Caco-2 (cell line): ENCODE measurements around the gene INSL3. TPM values are rescaled to one million over a fixed set of nuclear protein-coding genes. Genes with fewer than 3 reads are reported as not detected.
A peak's percentile ranks its signal among the peaks of the same experiment; 100 is the strongest.

Experiments
- BruUV-seq: library from RNA; stranded (reverse); fragments of 400-500 nt; replicated peaks from 2 replicates; lab custom pipeline; 2021; lab: Mats Ljungman, UMichigan
- CTCF ChIA-PET: fragments of 300-600 bp; sonication (Branson Sonifier 250); formaldehyde crosslinking; loops from one replicate; lab custom pipeline; 2022; ENCODE audit warnings: antibody characterized with exemption; lab: Charles Lee
- POLR2A ChIA-PET: fragments of 300-600 bp; sonication (Branson Sonifier 250); formaldehyde crosslinking; loops from one replicate; lab custom pipeline; 2022; ENCODE audit warnings: antibody characterized with exemption; lab: Charles Lee
- DNase-seq, 2 experiments: peaks; one replicate each; pipeline versions ENCODE4 v3.0.0 to v3.0.0-alpha.2; 2020 to 2022
- H3K27me3 ChIP-seq: replicated peaks from 2 replicates; pipeline ENCODE4 v1.6.0; 2011; ENCODE audit warnings: low read length; ENCODE audit not compliant: control insufficient read depth, insufficient read depth
- H3K36me3 ChIP-seq: 2 replicates; pipeline ENCODE4 v1.5.1; 2011; ENCODE audit warnings: low read length; ENCODE audit not compliant: control insufficient read depth, insufficient read depth
- H3K4me1 ChIP-seq: fragments of 250-450 bp; sonication (Bioruptor Pico); 2 replicates; pipeline ENCODE4 v1.5.1; 2020; ENCODE audit warnings: mild to moderate bottlenecking
- H3K4me3 ChIP-seq: 2 replicates; pipeline ENCODE4 v1.5.1; 2011; ENCODE audit warnings: low read depth, mild to moderate bottlenecking, control low read depth, low read length
- H3K9me3 ChIP-seq: fragments of 250-450 bp; sonication (Bioruptor Pico); 2 replicates; pipeline ENCODE4 v1.5.1; 2020; ENCODE audit warnings: mild to moderate bottlenecking, moderate library complexity
- H3K27ac Mint-ChIP-seq: one replicate; pipeline ENCODE4 v1.8.0; 2022; ENCODE audit warnings: mixed read lengths; ENCODE audit not compliant: unreplicated experiment
- H3K27me3 Mint-ChIP-seq: one replicate; pipeline ENCODE4 v1.8.0; 2022; ENCODE audit warnings: mixed read lengths; ENCODE audit not compliant: insufficient read depth, unreplicated experiment
- H3K36me3 Mint-ChIP-seq: one replicate; pipeline ENCODE4 v1.8.0; 2022; ENCODE audit warnings: mild to moderate bottlenecking, mixed read lengths; ENCODE audit not compliant: insufficient read depth, unreplicated experiment
- H3K4me1 Mint-ChIP-seq: one replicate; pipeline ENCODE4 v1.8.0; 2022; ENCODE audit warnings: low read depth, mixed read lengths; ENCODE audit not compliant: unreplicated experiment
- H3K4me3 Mint-ChIP-seq: one replicate; pipeline ENCODE4 v1.8.0; 2022; ENCODE audit warnings: mild to moderate bottlenecking, moderate library complexity, mixed read lengths; ENCODE audit not compliant: unreplicated experiment
- H3K9me3 Mint-ChIP-seq: one replicate; pipeline ENCODE4 v1.8.0; 2022; ENCODE audit warnings: mixed read lengths; ENCODE audit not compliant: unreplicated experiment
- CTCF ChIP-seq, 2 experiments: fragments of 200-600 bp in 1 of 2; IDR thresholded peaks; 1 replicate in 1 of 2; 2 replicates in 1 of 2; pipeline versions ENCODE4 v1.5.1 to v1.8.0; 2011 to 2022; ENCODE audit warnings: antibody characterized with exemption in 1 of 2, control low read depth in 1 of 2, inconsistent platforms in 1 of 2, low read depth in 1 of 2, low read length in 1 of 2, mild to moderate bottlenecking in 1 of 2, moderate library complexity in 1 of 2; ENCODE audit not compliant: insufficient read depth in 1 of 2, severe bottlenecking in 1 of 2, unreplicated experiment in 1 of 2
- intact Hi-C: fragments of 100-400 bp; cut with micrococcal nuclease; formaldehyde crosslinking; loops from one replicate; pipeline ENCODE4 v1.10.0; 2022; ENCODE audit not compliant: unreplicated experiment
- total RNA-seq: library from RNA; stranded (reverse); gene quantifications from 2 replicates; pipeline ENCODE4 v1.2.3, GENCODE V29; 2022

INSL3 gene
- total RNA-seq, 1 experiment from 2014 or later = not detected

GRCh38 chr19:17836530-17836929, 15.2 kb upstream of the INSL3 start:
- Mint-ChIP-seq H3K9me3 (no peaks in the 10 kb centered on the region), H3K27ac (no peak overlapping the region), H3K36me3 (no peaks in the 10 kb centered on the region), H3K4me3 (no peak overlapping the region), H3K27me3 (peaks cover 3% of the 10 kb centered on the region), H3K4me1 (no peaks in the 10 kb centered on the region)
- intact Hi-C loops = no loop called here
- BruUV-seq = no TSS peak
- Histone ChIP-seq H3K4me1 (no peaks in the 10 kb centered on the region), H3K9me3 (no peaks in the 10 kb centered on the region), H3K4me3 (no peak overlapping the region), H3K27me3 (no peaks in the 10 kb centered on the region; the same call in 1 of the 2 replicates), H3K36me3 (no peaks in the 10 kb centered on the region)
- ChIA-PET CTCF (no interaction called here), POLR2A (no interaction called here)
- DNase-seq = no peak
- TF ChIP-seq CTCF (IDR thresholded peaks at IDR 0.05; ENCODE audit: insufficient read depth in 1 of 2, low read depth in 1 of 2, low read length in 1 of 2, severe bottlenecking in 1 of 2, unreplicated experiment in 1 of 2) = no peak

- no peaks in the 10 kb centered on the region for H3K9me3 Mint-ChIP-seq
- H3K27me3 Mint-ChIP-seq = peaks cover 3% of the 10 kb centered on the region
- ChIA-PET POLR2A (no interaction called here), CTCF (interaction anchor here (0.6 to 0.7 kb wide), 2 partner anchors 69 to 95 kb away, joined by 5 read pairs; no protein-coding TSS in a partner anchor)
- H3K36me3 Mint-ChIP-seq = no peaks in the 10 kb centered on the region
- BruUV-seq = no TSS peak
- no peaks in the 10 kb centered on the region for H3K9me3 ChIP-seq
- no peak for TF ChIP-seq CTCF (IDR thresholded peaks at IDR 0.05; ENCODE audit: insufficient read depth in 1 of 2, low read depth in 1 of 2, low read length in 1 of 2, severe bottlenecking in 1 of 2, unreplicated experiment in 1 of 2)
- no peak overlapping the region for H3K4me3 Mint-ChIP-seq
- H3K27me3 ChIP-seq = no peaks in the 10 kb centered on the region; the same call in 1 of the 2 replicates
- intact Hi-C loops = no loop called here
- DNase-seq = no peak
- H3K4me3 ChIP-seq = no peak overlapping the region
- no peaks in the 10 kb centered on the region for H3K4me1 Mint-ChIP-seq
- no peaks in the 10 kb centered on the region for H3K4me1 ChIP-seq
- no peaks in the 10 kb centered on the region for H3K36me3 ChIP-seq
- H3K27ac Mint-ChIP-seq = no peak overlapping the region
Observed at GRCh38 chr19:17835182-17836006, 14.1 kb upstream of the INSL3 start.

GRCh38 chr19:17834350-17835181, 13.2 kb upstream of the INSL3 start:
- peak in 1 of 2 experiments; percentile 4 for TF ChIP-seq CTCF (IDR thresholded peaks at IDR 0.05; ENCODE audit: insufficient read depth in 1 of 2, low read depth in 1 of 2, low read length in 1 of 2, severe bottlenecking in 1 of 2, unreplicated experiment in 1 of 2)
- Mint-ChIP-seq H3K4me1 (no peaks in the 10 kb centered on the region), H3K27me3 (peaks cover 3% of the 10 kb centered on the region), H3K9me3 (no peaks in the 10 kb centered on the region), H3K27ac (no peak overlapping the region), H3K4me3 (no peak overlapping the region), H3K36me3 (no peaks in the 10 kb centered on the region)
- H3K36me3 ChIP-seq = no peaks in the 10 kb centered on the region
- BruUV-seq = no TSS peak
- ChIA-PET POLR2A (interaction anchor here (1.7 kb wide), 1 partner anchor 25 kb away, joined by 6 read pairs; no protein-coding TSS in a partner anchor), CTCF (interaction anchor here (0.6 to 0.7 kb wide), 4 partner anchors 28 to 121 kb away, joined by 3 to 5 read pairs (median 4); no protein-coding TSS in a partner anchor)
- intact Hi-C loops = no loop called here
- no peaks in the 10 kb centered on the region for H3K9me3 ChIP-seq
- no peaks in the 10 kb centered on the region for H3K4me1 ChIP-seq
- DNase-seq = no peak
- H3K4me3 ChIP-seq = no peak overlapping the region
- H3K27me3 ChIP-seq = no peaks in the 10 kb centered on the region; the same call in 1 of the 2 replicates
